ENCODE results near the gene NUP54. TPM values are rescaled to one million over a fixed set of nuclear protein-coding genes. Genes with fewer than 3 reads are reported as not detected.

The NUP54 gene
- total and polyA plus RNA-seq, 9 of the 15 experiments (the other 6 are each of a cell fraction or from before 2014, with no cell fraction given) = 29.6 to 115 (median 67.7) TPM

DNA sequence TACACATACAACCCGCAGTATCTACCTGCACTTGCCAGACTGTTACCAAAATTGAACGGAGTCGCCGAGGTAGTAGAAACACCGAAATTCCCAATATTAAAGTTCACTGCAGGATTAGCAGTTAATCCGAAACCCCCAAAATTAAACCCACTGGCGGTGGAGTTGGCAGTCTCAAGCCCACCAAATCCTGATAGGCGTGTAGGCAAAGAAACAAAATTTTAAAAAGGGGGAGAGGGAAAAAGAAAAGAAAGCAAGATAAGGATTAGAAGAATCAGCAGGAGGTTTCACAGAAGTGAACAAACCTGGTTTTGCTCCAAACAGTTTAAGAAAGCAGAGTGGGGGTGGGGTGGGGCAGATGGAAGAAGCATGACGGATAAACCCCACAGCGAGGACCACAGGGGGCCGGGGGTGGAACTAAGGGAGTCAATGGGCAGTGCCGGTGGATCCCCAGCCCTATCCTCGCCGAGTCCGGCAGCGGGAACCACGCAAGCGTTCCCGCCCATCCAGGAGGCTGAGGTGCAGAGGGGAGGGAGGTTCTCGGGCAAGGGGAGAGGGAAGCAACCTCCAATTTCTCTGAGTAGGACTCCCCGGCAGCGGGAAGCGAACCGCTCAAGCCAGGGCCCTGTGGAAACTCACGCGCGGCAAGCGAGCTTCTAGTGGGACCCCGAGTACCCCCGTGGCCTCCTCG, 599 bp downstream of the NUP54 start (continued):
- TF ChIP-seq SMARCE1 (IDR thresholded peaks at IDR 0.05) = peak; percentile 61
- TF ChIP-seq LEF1 (IDR thresholded peaks at IDR 0.05) = peak; percentile 33; the same call in 1 of the 2 replicates
- TF ChIP-seq NFE2L1 (tag; IDR thresholded peaks at IDR 0.05; ENCODE audit: borderline replicate concordance, low read depth) = no peak
- TF ChIP-seq, protein P1, sequence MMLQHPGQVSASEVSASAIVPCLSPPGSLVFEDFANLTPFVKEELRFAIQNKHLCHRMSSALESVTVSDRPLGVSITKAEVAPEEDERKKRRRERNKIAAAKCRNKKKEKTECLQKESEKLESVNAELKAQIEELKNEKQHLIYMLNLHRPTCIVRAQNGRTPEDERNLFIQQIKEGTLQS (IDR thresholded peaks at IDR 0.05) = no peak
- TF ChIP-seq, protein P1 (CRISPR knock-in tag; conservative IDR thresholded peaks at IDR 0.05) = 0 out of 2 replicates have a peak, but pooled peaks have one; percentile 22
- peak; percentile 48; the same call in 1 of the 2 replicates for TF ChIP-seq FOXM1 (IDR thresholded peaks at IDR 0.05; ENCODE audit: low read depth)
- no peak for TF ChIP-seq FOXM1 (CRISPR knock-in tag; IDR thresholded peaks at IDR 0.05; ENCODE audit: low read depth)
- no peak; the same call in 1 of the 2 replicates for TF ChIP-seq POLR2AphosphoS5 (IDR thresholded peaks at IDR 0.05; ENCODE audit: control insufficient read depth, insufficient read depth, low read depth, low read length)
- TF ChIP-seq CHD2 (IDR thresholded peaks at IDR 0.05; ENCODE audit: low read depth, low read length) = peak; percentile 42
- TF ChIP-seq RFX7 (CRISPR knock-in tag; IDR thresholded peaks at IDR 0.05) = no peak
- TF ChIP-seq, protein P2, sequence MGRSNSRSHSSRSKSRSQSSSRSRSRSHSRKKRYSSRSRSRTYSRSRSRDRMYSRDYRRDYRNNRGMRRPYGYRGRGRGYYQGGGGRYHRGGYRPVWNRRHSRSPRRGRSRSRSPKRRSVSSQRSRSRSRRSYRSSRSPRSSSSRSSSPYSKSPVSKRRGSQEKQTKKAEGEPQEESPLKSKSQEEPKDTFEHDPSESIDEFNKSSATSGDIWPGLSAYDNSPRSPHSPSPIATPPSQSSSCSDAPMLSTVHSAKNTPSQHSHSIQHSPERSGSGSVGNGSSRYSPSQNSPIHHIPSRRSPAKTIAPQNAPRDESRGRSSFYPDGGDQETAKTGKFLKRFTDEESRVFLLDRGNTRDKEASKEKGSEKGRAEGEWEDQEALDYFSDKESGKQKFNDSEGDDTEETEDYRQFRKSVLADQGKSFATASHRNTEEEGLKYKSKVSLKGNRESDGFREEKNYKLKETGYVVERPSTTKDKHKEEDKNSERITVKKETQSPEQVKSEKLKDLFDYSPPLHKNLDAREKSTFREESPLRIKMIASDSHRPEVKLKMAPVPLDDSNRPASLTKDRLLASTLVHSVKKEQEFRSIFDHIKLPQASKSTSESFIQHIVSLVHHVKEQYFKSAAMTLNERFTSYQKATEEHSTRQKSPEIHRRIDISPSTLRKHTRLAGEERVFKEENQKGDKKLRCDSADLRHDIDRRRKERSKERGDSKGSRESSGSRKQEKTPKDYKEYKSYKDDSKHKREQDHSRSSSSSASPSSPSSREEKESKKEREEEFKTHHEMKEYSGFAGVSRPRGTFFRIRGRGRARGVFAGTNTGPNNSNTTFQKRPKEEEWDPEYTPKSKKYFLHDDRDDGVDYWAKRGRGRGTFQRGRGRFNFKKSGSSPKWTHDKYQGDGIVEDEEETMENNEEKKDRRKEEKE (IDR thresholded peaks at IDR 0.05; ENCODE audit: borderline replicate concordance in 1 of 2, control insufficient read depth in 1 of 2, low read depth in 2 of 2, low read length in 1 of 2) = no peak
- TF ChIP-seq, protein P3, sequence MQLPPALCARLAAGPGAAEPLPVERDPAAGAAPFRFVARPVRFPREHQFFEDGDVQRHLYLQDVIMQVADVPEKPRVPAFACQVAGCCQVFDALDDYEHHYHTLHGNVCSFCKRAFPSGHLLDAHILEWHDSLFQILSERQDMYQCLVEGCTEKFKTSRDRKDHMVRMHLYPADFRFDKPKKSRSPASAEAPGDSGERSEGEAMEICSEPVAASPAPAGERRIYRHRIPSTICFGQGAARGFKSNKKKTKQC (CRISPR knock-in tag; IDR thresholded peaks at IDR 0.05) = no peak
- peak; percentile 72 for TF ChIP-seq DPF2 (IDR thresholded peaks at IDR 0.05)
- TF ChIP-seq, protein P4, sequence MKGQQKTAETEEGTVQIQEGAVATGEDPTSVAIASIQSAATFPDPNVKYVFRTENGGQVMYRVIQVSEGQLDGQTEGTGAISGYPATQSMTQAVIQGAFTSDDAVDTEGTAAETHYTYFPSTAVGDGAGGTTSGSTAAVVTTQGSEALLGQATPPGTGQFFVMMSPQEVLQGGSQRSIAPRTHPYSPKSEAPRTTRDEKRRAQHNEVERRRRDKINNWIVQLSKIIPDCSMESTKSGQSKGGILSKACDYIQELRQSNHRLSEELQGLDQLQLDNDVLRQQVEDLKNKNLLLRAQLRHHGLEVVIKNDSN (CRISPR knock-in tag; IDR thresholded peaks at IDR 0.05) = no peak
- TF ChIP-seq TRIM24 (IDR thresholded peaks at IDR 0.05) = peak in 1 of 2 experiments; percentile 13; a peak in 1 of 4 replicates
- TF ChIP-seq, protein P5, sequence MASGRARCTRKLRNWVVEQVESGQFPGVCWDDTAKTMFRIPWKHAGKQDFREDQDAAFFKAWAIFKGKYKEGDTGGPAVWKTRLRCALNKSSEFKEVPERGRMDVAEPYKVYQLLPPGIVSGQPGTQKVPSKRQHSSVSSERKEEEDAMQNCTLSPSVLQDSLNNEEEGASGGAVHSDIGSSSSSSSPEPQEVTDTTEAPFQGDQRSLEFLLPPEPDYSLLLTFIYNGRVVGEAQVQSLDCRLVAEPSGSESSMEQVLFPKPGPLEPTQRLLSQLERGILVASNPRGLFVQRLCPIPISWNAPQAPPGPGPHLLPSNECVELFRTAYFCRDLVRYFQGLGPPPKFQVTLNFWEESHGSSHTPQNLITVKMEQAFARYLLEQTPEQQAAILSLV (tag; IDR thresholded peaks at IDR 0.05) = no peak
- peak; percentile 53; the same call in 1 of the 2 replicates for TF ChIP-seq CBFA2T3 (IDR thresholded peaks at IDR 0.05)
- no peak for TF ChIP-seq SRSF1 (IDR thresholded peaks at IDR 0.05; ENCODE audit: low read depth, low read length)
- no peak for TF ChIP-seq GATAD2B (IDR thresholded peaks at IDR 0.05; ENCODE audit: borderline replicate concordance)
- TF ChIP-seq RAD51 (IDR thresholded peaks at IDR 0.05; ENCODE audit: borderline replicate concordance, low read depth) = 0 out of 2 replicates have a peak, but pooled peaks have one; percentile 23
- peak in 1 of 3 experiments; percentile 24 for TF ChIP-seq YY1 (IDR thresholded peaks at IDR 0.05; ENCODE audit: borderline replicate concordance in 1 of 3, control insufficient read depth in 1 of 3, extremely low read depth in 1 of 3, insufficient read depth in 3 of 3, insufficient read length in 1 of 3, insufficient replicate concordance in 2 of 3, low read depth in 1 of 3, low read length in 2 of 3)
- peak; percentile 24 for TF ChIP-seq POLR2B (IDR thresholded peaks at IDR 0.05; ENCODE audit: low read depth, partially characterized antibody)

Measured in K562 (cell line).